ENCODE measurements around the gene USP37.

The USP37 gene

GRCh38 chr2:218405086-218405745 is 162.9 kb downstream of the USP37 start:
- in situ Hi-C loops (cut with MboI; ENCODE audit: low sequenced_read_pairs) = no loop called here

- in situ Hi-C loops (cut with MboI; ENCODE audit: low sequenced_read_pairs) = no loop called here
These were observed 163.6 kb downstream of the USP37 start for GRCh38 chr2:218404351-218405085.

GRCh38 chr2:218403810-218404209 is 164.3 kb downstream of the USP37 start:
- in situ Hi-C loops (cut with MboI; ENCODE audit: low sequenced_read_pairs) = no loop called here

- in situ Hi-C loops (cut with MboI; ENCODE audit: low sequenced_read_pairs) = no loop called here
These were observed 165.2 kb downstream of the USP37 start for GRCh38 chr2:218402911-218403411.

GRCh38 chr2:218402491-218402901 is 165.7 kb downstream of the USP37 start:
- in situ Hi-C loops (cut with MboI; ENCODE audit: low sequenced_read_pairs) = no loop called here

GRCh38 chr2:218401890-218402289 is 166.3 kb downstream of the USP37 start:
- in situ Hi-C loops (cut with MboI; ENCODE audit: low sequenced_read_pairs) = no loop called here

- in situ Hi-C loops (cut with MboI; ENCODE audit: low sequenced_read_pairs) = no loop called here
These were observed 166.9 kb downstream of the USP37 start for GRCh38 chr2:218400930-218401881.

All from HL-60/S4 treated with phorbol 12-myristate 13-acetate at 8.2 ng/mL for 4 days and 3 days (cell line).